ENCODE measurements around the gene C3orf62.
"Not testable (repeated sequence)": the region's sequence is repeated elsewhere in the genome, so short reads cannot be mapped to it uniquely, and the experiment has no call there.

C3orf62 gene

GRCh38 chr3:49269443-49270155, 7.4 kb downstream of the C3orf62 start:
- no peak for DNase-seq (ENCODE audit: low read depth, low spot score)

DNA sequence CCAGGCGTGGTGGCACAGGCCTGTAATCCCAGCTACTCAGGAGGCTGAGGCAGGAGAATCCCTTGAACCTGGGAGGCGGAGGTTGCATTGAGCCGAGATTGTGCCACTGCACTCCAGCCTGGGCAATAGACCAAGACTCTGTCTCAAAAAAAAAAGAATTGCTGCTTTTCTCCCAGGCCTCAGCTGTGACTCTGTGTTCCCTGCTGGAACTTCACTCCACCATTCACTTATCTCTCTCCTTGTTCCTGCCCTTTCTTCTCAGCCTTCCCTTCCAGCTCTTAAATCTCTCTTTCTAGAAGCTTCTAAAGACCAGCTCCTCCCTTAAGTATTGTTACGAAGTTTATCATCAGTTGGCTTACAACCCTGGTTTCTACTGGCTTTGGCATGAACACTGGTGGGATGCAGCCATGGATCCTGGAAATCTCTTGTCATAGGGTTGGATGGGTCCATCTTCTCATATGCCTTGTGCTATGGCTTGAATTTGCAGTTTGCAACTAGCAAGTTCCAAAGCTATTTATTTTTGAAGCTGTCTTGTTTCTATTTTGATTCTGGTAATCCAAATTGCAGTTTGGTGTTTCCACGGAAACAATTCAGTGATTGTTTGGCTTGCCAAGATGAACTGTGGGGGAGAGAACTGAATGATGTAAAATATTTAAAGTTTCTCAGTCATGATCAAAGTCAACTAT, 10.5 kb downstream of the C3orf62 start:
- no peak for DNase-seq (ENCODE audit: low read depth, low spot score)

GRCh38 chr3:49265661-49266386, 11.2 kb downstream of the C3orf62 start:
- no peak for DNase-seq (ENCODE audit: low read depth, low spot score)

DNA sequence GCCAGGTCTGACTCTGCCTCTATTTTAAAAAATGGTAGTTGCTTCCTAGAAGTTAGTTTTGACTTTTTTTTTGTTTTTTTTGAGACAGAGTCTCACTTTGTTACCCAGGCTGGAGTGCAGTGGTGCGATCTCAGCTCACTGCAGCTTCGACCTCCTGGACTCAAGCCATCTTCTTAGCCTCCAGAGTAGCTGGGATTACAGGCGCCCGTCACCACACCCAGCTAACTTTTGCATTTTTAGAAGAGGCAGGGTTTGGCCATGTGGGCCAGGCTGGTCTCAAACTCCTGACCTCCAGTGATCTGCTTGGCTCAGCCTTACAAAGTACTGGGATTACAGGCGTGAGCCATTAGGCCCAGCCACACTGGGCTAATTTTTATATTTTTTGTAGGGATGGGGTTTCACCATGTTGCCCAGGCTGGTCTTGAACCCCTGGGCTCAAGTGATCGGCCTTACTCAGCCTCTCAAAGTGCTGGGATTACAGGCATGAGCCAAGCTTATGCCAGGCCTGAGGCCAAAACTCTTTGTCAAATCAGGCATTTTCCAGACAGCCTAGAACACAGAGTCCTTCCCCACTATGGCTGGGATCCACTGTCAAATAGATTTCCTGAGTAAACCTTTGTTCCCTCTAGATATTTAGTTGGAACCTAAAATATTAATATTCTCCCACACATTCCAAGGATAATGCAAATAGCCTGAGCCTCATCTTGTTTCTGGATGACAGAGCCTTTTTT, 13.7 kb downstream of the C3orf62 start:
- DNase-seq (ENCODE audit: low read depth, low spot score), result no peak

DNA sequence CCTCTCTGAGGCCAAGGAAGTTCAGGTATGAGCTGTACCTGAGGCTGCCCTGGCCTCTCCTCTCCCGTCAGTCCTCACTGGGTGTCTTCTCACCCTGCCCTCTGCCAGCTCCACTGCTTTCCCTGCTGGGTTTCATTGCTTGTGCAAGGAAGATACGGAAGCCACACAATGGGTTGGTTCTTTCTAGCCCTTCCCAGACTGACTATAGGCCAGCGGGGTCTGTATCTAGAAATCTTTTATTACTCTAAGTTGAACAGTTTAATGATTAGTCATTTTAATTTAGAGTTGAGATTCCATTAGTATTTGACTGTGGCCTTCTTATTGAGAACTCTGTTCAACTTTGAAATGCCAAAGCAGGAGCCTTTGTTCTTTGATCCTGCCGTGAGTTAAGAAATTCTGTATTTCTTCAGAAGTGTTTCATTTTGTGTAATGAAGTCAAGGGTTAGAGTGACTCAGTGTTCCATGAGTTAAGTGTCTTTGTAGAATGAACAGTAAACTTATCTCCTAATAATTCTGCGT, 16.2 kb downstream of the C3orf62 start:
- DNase-seq (ENCODE audit: low read depth, low spot score), result no peak

DNA sequence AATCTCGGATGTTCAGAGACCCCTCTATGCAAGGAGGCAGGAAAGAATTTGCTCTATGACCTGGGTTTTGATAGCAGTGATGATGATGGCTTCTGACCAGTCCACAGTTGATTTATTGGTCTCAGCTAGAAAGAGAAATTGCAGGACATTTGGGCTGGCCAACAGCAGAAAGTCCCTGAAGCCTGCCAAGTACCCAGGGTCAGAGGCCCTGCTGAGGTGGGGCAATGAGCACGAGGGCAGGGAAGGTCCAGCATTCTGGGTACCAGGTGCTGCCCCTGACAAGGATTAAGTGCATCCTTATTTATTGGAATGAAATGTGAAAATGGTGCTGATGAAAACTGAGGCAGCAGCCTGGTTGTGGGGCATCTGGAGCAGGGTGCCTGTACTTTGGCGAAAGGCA, 19.8 kb downstream of the C3orf62 start:
- DNase-seq (ENCODE audit: low read depth, low spot score), result no peak

DNA sequence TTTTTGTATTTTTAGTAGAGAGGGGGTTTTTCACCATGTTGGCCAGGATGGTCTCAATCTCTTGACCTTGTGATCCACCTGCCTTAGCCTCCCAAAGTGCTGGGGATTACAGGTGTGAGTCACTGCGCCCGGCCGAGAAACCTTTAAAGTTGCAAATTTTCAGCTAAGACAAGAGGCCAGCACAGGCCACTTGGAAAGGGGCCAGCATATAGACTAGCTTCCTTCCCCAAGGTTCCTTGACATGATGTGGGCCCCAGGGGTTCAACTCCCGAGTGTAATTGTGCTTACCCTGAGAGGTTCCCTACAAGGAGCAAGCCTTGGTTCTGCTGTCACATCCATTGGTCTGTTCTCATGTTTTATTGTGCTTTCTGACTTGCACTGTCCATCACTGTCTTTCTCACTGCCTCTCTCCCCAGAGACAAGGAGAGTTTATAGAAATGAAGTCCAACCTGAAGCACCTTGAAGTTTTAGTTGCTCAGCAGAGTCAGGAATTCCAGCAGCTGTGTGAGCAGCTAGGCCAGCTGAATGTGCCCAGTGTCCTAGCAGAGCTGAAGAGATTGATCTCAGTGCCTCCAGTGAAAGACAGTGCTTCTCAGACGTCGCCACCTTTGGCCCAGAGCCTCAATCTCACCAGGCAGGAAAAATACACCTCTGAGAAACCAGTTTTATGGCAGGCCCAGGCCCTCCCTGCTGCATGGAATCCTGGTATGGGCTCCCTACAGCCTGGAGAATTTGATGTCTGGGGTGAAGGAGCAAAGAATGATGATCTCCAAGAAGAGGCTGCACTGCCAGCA, 21.1 kb downstream of the C3orf62 start:
- DNase-seq (ENCODE audit: low read depth, low spot score), result no peak

GRCh38 chr3:49255112-49255511, 21.9 kb downstream of the C3orf62 start:
- DNase-seq (ENCODE audit: low read depth, low spot score), result no peak

- no peak for DNase-seq (ENCODE audit: low read depth, low spot score)
Measured at GRCh38 chr3:49253512-49253911, 23.5 kb downstream of the C3orf62 start.

DNA sequence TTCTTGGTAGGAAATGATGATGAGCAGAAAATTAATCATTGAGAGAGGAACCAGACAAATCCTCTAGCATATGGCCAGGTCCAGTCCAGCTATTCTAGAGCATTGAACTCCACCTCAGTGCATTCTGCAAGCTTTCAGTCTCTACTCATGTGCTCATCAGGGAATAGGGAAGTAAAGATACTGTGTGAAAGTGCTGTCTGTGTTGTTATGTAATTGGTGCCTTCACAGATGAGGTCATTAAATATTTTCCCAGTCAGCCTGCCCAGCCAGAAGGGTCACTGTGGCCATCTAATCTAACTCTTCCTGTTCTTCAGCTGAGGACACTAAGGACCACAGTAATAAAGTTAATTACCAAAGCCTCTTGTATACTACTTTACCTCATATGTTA, 28.2 kb downstream of the C3orf62 start:
- DNase-seq (ENCODE audit: low read depth, low spot score), result no peak

DNA sequence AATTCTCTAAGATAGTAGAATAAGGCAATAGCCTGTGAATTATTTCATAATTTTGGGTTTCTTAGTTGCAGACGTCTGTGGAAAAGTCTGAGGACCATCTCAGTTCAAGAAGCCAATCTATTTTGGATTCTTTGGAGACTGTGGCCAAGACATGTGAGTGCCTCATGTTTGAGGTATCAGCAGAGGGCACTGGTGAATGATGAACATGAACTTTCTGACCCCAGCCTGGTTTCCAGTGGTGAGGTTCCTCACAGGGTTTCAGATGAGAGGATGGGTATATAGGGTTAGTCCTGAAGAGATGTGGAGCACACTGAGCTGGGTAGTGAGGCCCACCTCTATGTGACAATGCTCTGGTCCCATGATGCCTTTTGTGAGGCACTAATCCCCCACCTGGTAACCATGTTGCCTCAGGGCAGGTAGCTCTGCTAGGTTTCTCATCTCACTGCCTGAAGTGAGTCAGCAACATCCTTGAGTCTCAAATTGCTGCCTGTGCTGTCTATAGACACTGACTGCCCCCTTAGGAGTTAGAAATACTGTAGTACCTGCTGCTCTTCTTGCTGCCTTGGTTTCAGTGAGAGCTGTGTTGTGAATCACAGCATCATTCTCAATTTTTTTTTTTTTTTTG, 32.3 kb downstream of the C3orf62 start:
- DNase-seq (ENCODE audit: low read depth, low spot score), result no peak

GRCh38 chr3:49240091-49240490, 36.9 kb downstream of the C3orf62 start:
- DNase-seq (ENCODE audit: low read depth, low spot score), result not testable (repeated sequence)

- DNase-seq (ENCODE audit: low read depth, low spot score), result no peak
Measured at GRCh38 chr3:49238274-49239127, 38.5 kb downstream of the C3orf62 start.

DNA sequence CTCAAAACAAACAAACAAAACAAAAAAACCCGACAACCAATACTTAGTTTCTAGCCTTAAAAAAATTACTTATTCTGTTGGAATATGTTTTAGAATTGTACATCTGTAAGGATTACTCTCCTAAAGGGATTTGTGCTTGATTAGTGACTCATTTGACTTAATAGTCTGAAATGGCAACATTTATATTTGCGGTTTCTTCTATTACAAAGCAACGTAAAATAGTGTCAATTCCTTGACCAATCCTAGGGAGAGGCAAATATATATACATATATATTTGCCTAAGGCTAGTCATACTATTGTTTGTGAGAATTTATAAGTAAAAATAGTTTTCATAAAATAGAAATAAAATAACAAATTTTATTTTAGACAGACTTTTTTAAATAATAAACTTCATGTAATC, 39.7 kb downstream of the C3orf62 start:
- no peak for DNase-seq (ENCODE audit: low read depth, low spot score)

DNA sequence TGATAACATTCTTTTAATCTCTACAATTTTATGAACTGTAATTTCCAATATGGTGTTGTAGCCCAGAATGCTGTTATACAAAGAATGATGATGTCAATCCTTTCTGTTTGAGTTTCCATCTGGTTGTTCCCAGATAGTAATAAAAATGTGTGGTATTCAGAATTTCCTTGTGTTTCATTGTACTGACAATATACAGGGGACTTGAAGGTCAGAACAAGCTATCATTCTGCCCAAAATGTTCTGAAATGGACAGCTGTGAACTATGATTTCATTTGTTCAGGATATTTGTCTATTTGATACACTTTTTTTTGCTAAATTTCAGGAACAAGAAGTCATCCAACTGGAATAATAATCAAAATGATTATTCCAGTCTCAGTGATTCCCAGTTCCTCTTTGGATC, 40.8 kb downstream of the C3orf62 start:
- DNase-seq (ENCODE audit: low read depth, low spot score), result no peak

- not testable (repeated sequence) for DNase-seq (ENCODE audit: low read depth, low spot score)
Measured at GRCh38 chr3:49228817-49229216, 48.2 kb downstream of the C3orf62 start.

DNA sequence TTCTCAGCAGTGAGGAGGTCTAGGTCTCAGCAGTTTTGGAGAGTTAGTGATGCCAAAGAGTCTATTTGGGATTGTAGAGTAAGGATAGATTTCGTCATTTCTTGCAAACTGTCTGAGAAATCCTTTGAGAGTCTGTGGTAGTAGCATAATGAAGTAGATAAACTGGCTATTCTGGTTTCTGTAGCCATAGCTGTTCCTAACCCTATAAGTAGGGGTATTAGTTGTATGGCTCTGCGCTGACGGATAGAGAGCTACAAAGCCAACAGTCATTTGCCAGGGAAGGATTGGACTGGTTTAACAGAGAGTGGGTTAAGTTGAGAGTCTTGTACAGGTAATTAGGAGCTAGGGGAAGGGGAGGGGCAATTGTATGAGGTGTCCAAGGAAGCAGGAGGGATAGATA, 55.0 kb downstream of the C3orf62 start:
- DNase-seq (ENCODE audit: low read depth, low spot score), result no peak

DNA sequence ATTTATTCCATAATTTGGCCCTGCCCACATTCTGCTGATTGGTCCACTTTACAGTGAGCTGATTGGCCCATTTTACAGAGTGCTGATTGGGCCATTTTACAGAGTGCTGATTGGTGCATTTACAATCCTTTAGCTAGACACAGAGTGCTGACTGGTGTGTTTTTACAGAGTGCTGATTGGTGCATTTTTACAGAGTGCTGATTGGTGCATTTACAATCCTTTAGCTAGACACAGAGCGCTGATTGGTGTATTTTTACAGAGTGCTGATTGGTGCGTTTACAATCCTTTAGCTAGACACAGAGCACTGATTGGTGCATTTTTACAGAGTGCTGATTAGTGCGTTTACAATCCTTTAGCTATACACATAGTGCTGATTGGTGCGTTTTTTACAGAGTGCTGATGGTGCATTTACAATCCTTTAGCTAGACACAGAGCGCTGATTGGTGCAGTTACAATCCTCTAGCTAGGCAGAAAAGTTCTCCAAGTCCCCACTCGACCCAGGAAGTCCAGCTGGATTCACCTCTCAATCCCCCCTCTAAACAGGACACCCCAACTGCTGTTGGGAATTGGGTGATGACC, 56.0 kb downstream of the C3orf62 start:
- DNase-seq (ENCODE audit: low read depth, low spot score), result not testable (repeated sequence)

DNA sequence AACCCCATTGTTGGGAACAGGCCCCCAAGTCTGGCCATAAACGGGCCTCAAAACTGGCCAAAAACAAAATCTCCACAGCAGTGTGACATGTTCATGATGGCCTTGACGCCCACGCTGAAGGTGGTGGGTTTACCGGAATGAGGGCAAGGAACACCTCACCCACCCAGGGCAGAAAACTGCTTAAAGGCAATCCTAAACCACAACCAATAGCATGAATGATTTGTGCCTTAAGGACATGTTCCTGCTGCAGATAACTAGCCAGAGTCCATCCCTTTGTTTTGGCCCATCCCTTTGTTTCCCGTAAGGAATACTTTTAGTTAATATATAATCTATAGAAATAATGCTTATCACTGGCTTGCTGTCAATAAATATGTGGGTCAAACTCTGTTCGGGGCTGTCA, 57.9 kb downstream of the C3orf62 start:
- no peak for DNase-seq (ENCODE audit: low read depth, low spot score)
